ENCODE data around the gene WSCD1. TPM values are rescaled to one million over a fixed set of nuclear protein-coding genes. Genes with fewer than 3 reads are reported as not detected.

Gene WSCD1
- polyA plus RNA-seq, 3 donors: not detected

- Mint-ChIP-seq H3K4me3 (no peak overlapping the region), H3K36me3 (no peaks in the 10 kb centered on the region), H3K27ac (no peak overlapping the region), H3K27me3 (ENCODE audit: low read depth in 3 of 3) (peaks cover 2 to 8% (median 2%) of the 10 kb centered on the region in 3 donors), H3K9me3 (peaks cover 0 to 3% (median 0%) of the 10 kb centered on the region in 7 donors), H3K4me1 (no peaks in the 10 kb centered on the region)
- H2AFZ ChIP-seq (ENCODE audit: insufficient read depth, low read depth, low read length, poor library complexity, severe bottlenecking): no peak overlapping the region
- no peaks in the 10 kb centered on the region for H3K79me2 ChIP-seq (ENCODE audit: insufficient read depth, low read length)
- no peak for TF ChIP-seq CTCF (IDR thresholded peaks at IDR 0.05)
- H3K36me3 ChIP-seq (replicated peaks in 1 of 2; ENCODE audit: control insufficient read depth in 1 of 2, insufficient read depth in 2 of 2, low read length in 2 of 2): no peaks in the 10 kb centered on the region
- no peak overlapping the region for H3K9ac ChIP-seq (ENCODE audit: insufficient read depth, low read length, poor library complexity, severe bottlenecking)
- no peaks in the 10 kb centered on the region for H3K4me1 ChIP-seq (ENCODE audit: control insufficient read depth in 1 of 2, insufficient read depth in 2 of 2, low read length in 2 of 2)
- H4K20me1 ChIP-seq (ENCODE audit: insufficient read depth, low read length): no peaks in the 10 kb centered on the region
- no peak for DNase-seq
- no peak overlapping the region for H3K27ac ChIP-seq (ENCODE audit: low read depth in 1 of 2, low read length in 2 of 2)
- H3K27me3 ChIP-seq (ENCODE audit: control insufficient read depth in 2 of 2, insufficient read depth in 2 of 2, low read length in 2 of 2): peaks cover 0 to 4% of the 10 kb centered on the region in 2 donors
- intact Hi-C loops (cut with micrococcal nuclease): no loop called here
- H3K4me3 ChIP-seq (replicated peaks in 1 of 3; ENCODE audit: low read depth in 2 of 3, low read length in 3 of 3): no peak overlapping the region
- H3K4me2 ChIP-seq (replicated peaks; ENCODE audit: extremely low read depth, low read length, poor library complexity, severe bottlenecking): no peak overlapping the region
- 91% methylated on average over 6 of the region's 9 CpGs for WGBS (ENCODE audit: insufficient coverage)
- no peaks in the 10 kb centered on the region for H3K9me3 ChIP-seq (replicated peaks in 1 of 2; ENCODE audit: control insufficient read depth in 1 of 2, insufficient read depth in 1 of 2, low read length in 2 of 2)
Measured at GRCh38 chr17:6021627-6022026, 48.6 kb upstream of the WSCD1 start.

DNA sequence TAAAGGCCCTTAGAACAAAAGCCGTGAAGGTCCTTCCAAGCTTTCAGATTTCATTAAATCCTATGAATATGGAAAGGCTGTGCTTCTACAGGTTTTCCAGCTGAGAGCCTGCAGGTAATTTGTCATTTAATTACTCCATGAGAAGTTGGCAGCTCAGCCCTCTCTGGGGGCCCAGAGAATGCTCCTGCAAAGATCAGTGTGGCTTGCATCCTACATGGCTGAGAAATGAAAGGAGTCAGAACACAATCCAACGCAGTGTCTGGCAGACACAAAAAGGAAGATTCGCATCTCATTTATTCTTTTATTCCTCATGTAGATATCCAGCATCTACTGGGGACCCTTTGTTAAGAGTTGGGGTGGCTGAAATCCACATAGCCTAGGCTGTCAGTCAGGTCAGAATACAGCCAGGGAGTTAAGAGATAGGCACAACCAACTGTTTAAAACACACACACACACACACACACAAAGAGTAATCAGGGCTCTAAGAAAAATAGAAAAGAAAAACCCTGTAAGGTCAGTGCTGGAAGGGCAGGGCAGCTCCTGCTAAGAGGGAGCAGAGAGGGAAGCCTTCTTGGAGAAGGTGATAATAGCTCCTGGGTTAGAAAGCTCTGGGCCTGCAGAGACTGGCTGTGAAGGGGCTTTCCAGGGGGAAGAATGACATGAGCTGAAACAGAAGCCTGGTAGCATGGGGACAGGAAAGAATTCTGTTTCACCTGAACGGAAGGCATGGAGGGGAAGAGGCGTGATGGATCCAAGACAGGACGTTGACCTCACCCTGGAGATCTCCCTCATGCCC is 46.9 kb upstream of the WSCD1 start:
- Mint-ChIP-seq H3K4me1 (no peaks in the 10 kb centered on the region), H3K9me3 (peaks cover 0 to 3% (median 0%) of the 10 kb centered on the region in 7 donors), H3K36me3 (no peaks in the 10 kb centered on the region), H3K27ac (no peak overlapping the region), H3K27me3 (ENCODE audit: low read depth in 3 of 3) (peaks cover 2 to 8% (median 2%) of the 10 kb centered on the region in 3 donors), H3K4me3 (no peak overlapping the region)
- Histone ChIP-seq H3K27me3 (ENCODE audit: control insufficient read depth in 2 of 2, insufficient read depth in 2 of 2, low read length in 2 of 2) (peaks cover 0 to 4% of the 10 kb centered on the region in 2 donors), H2AFZ (ENCODE audit: insufficient read depth, low read depth, low read length, poor library complexity, severe bottlenecking) (no peak overlapping the region), H3K4me1 (ENCODE audit: control insufficient read depth in 1 of 2, insufficient read depth in 2 of 2, low read length in 2 of 2) (no peaks in the 10 kb centered on the region), H3K36me3 (replicated peaks in 1 of 2; ENCODE audit: control insufficient read depth in 1 of 2, insufficient read depth in 2 of 2, low read length in 2 of 2) (no peaks in the 10 kb centered on the region), H3K4me3 (replicated peaks in 1 of 3; ENCODE audit: low read depth in 2 of 3, low read length in 3 of 3) (no peak overlapping the region), H3K9ac (ENCODE audit: insufficient read depth, low read length, poor library complexity, severe bottlenecking) (no peak overlapping the region), H3K9me3 (replicated peaks in 1 of 2; ENCODE audit: control insufficient read depth in 1 of 2, insufficient read depth in 1 of 2, low read length in 2 of 2) (no peaks in the 10 kb centered on the region), H3K4me2 (replicated peaks; ENCODE audit: extremely low read depth, low read length, poor library complexity, severe bottlenecking) (no peak overlapping the region), H3K79me2 (ENCODE audit: insufficient read depth, low read length) (no peaks in the 10 kb centered on the region), H3K27ac (ENCODE audit: low read depth in 1 of 2, low read length in 2 of 2) (no peak overlapping the region), H4K20me1 (ENCODE audit: insufficient read depth, low read length) (no peaks in the 10 kb centered on the region)
- intact Hi-C loops (cut with micrococcal nuclease): no loop called here
- WGBS (ENCODE audit: insufficient coverage): 100% methylated on average over 1 of the region's 6 CpGs
- TF ChIP-seq CTCF (IDR thresholded peaks at IDR 0.05): no peak
- no peak for DNase-seq
